Neural progenitor cell (in vitro differentiated cells): ENCODE data around the gene CCDC107. TPM values are rescaled to one million over a fixed set of nuclear protein-coding genes. Genes with fewer than 3 reads are reported as not detected.

Experiments
- DNase-seq: peaks from one replicate; pipeline ENCODE4 v3.0.0-alpha.2; 2016; ENCODE audit warnings: low spot score
- H2AFZ ChIP-seq: fragments of 200-600 bp; sonication (generic); replicated peaks from 2 replicates; pipeline ENCODE4 v1.6.1; 2016; ENCODE audit warnings: antibody characterized with exemption
- H3F3A ChIP-seq: fragments of 200-600 bp; sonication (generic); 2 replicates; pipeline ENCODE4 v1.6.1; 2016; ENCODE audit warnings: antibody characterized with exemption, low read depth
- H3K27ac ChIP-seq: fragments of 200-600 bp; sonication (generic); 2 replicates; pipeline ENCODE4 v1.5.1; 2016; ENCODE audit warnings: mild to moderate bottlenecking
- H3K27me3 ChIP-seq: fragments of 200-600 bp; sonication (generic); 2 replicates; pipeline ENCODE4 v1.6.1; 2016; ENCODE audit warnings: mild to moderate bottlenecking, moderate library complexity
- H3K36me3 ChIP-seq: fragments of 200-600 bp; sonication (generic); 2 replicates; pipeline ENCODE4 v1.5.1; 2016
- H3K4me1 ChIP-seq: fragments of 200-600 bp; sonication (generic); 2 replicates; pipeline ENCODE4 v1.6.1; 2016; ENCODE audit warnings: mixed run types
- H3K4me2 ChIP-seq: fragments of 200-600 bp; sonication (generic); 2 replicates; pipeline ENCODE4 v1.6.1; 2016
- H3K4me3 ChIP-seq: fragments of 200-600 bp; sonication (generic); 2 replicates; pipeline ENCODE4 v1.5.1; 2016
- H3K79me2 ChIP-seq: fragments of 200-600 bp; sonication (generic); 2 replicates; pipeline ENCODE4 v1.6.1; 2016; ENCODE audit warnings: low read depth
- H3K9ac ChIP-seq: fragments of 200-600 bp; sonication (generic); 2 replicates; pipeline ENCODE4 v1.6.1; 2016
- H3K9me3 ChIP-seq: fragments of 200-600 bp; sonication (generic); 2 replicates; pipeline ENCODE4 v1.5.1; 2016; ENCODE audit warnings: low read depth
- H4K20me1 ChIP-seq: fragments of 200-600 bp; sonication (generic); 2 replicates; pipeline ENCODE4 v1.6.1; 2016; ENCODE audit warnings: low read depth
- H3K27ac Mint-ChIP-seq: 3 replicates; pipeline ENCODE4 v1.8.0; 2021; ENCODE audit warnings: mixed read lengths
- H3K27me3 Mint-ChIP-seq: 2 replicates; pipeline ENCODE4 v1.8.0; 2022; ENCODE audit warnings: low read depth, mild to moderate bottlenecking, inconsistent platforms, moderate library complexity, mixed read lengths; ENCODE audit not compliant: insufficient read depth
- H3K36me3 Mint-ChIP-seq: 3 replicates; pipeline ENCODE4 v1.8.0; 2021; ENCODE audit warnings: mixed read lengths
- H3K4me1 Mint-ChIP-seq: 3 replicates; pipeline ENCODE4 v1.8.0; 2021; ENCODE audit warnings: mixed read lengths
- H3K4me3 Mint-ChIP-seq: 3 replicates; pipeline ENCODE4 v1.8.0; 2021; ENCODE audit warnings: mild to moderate bottlenecking, moderate library complexity, mixed read lengths
- H3K9me3 Mint-ChIP-seq: 3 replicates; pipeline ENCODE4 v1.8.0; 2020; ENCODE audit warnings: mixed read lengths
- EZH2 ChIP-seq: fragments of 200-600 bp; sonication (generic); IDR thresholded peaks from 2 replicates; pipeline ENCODE4 v1.6.1; 2017; ENCODE audit warnings: antibody characterized with exemption, mild to moderate bottlenecking, moderate library complexity
- EZH2phosphoT487 ChIP-seq: fragments of 200-600 bp; sonication (generic); IDR thresholded peaks from 2 replicates; pipeline ENCODE4 v1.6.1; 2017; ENCODE audit warnings: antibody characterized with exemption
- total RNA-seq: library from RNA; depleted of rRNA; stranded (reverse); fragments of >200 nt; gene quantifications from 2 replicates; pipeline ENCODE4 v1.2.3, GENCODE V29; 2015; ENCODE audit warnings: low replicate concordance
- TF ChIP-seq, protein P1 (sequence below): fragments of 200-600 bp; sonication (generic); IDR thresholded peaks from 2 replicates; pipeline ENCODE4 v1.5.1; 2017; ENCODE audit warnings: antibody characterized with exemption, mild to moderate bottlenecking

CCDC107 gene
- total RNA-seq, 1 donor from 2014 or later = 3.8 TPM

- no peaks in the 10 kb centered on the region for H3K79me2 ChIP-seq
- DNase-seq = peak; percentile 74
- TF ChIP-seq EZH2 (no peak), EZH2phosphoT487 (no peak)
- TF ChIP-seq, protein P1, sequence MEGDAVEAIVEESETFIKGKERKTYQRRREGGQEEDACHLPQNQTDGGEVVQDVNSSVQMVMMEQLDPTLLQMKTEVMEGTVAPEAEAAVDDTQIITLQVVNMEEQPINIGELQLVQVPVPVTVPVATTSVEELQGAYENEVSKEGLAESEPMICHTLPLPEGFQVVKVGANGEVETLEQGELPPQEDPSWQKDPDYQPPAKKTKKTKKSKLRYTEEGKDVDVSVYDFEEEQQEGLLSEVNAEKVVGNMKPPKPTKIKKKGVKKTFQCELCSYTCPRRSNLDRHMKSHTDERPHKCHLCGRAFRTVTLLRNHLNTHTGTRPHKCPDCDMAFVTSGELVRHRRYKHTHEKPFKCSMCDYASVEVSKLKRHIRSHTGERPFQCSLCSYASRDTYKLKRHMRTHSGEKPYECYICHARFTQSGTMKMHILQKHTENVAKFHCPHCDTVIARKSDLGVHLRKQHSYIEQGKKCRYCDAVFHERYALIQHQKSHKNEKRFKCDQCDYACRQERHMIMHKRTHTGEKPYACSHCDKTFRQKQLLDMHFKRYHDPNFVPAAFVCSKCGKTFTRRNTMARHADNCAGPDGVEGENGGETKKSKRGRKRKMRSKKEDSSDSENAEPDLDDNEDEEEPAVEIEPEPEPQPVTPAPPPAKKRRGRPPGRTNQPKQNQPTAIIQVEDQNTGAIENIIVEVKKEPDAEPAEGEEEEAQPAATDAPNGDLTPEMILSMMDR = no peak
Measured at GRCh38 chr9:35680331-35681105, 22.4 kb downstream of the CCDC107 start.

DNA sequence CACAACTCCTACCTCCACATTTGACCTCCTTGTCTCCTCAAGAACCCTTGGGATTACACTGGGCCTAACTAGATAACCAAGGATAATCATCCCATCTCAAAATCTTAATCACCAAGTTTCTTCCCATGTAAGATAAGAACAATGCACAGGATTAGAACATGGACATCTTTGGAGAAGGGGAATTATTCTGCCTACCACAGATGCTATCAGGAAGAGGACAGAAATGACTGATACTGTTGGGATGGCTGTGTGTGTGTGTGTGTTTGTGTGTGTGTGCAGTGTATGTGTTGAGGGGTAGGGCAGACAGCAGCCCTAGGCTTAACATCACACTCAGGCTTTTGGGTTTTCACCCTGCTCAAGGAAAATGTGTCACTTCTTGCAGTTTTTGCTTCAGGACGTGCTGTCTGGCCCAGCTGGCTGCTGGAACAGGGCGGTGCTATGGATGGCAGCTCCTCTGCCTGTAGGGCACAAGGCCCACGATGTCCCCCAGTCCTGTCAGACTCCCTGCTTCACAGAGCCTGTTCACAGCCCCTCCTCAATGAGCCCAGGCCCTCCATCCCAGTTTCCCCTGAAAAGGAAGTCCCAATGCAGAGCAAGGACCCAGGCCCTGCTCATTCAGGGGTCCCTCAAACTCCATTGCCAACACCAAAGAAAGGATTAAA is 23.4 kb downstream of the CCDC107 start:
- Histone ChIP-seq H2AFZ (no peak overlapping the region), H3K9ac (no peak overlapping the region), H3K36me3 (no peaks in the 10 kb centered on the region), H3F3A (peaks cover 26% of the 10 kb centered on the region), H3K4me2 (no peak overlapping the region), H3K9me3 (no peaks in the 10 kb centered on the region), H4K20me1 (no peaks in the 10 kb centered on the region), H3K27ac (no peak overlapping the region), H3K4me3 (no peak overlapping the region), H3K27me3 (no peaks in the 10 kb centered on the region), H3K4me1 (peaks cover 3% of the 10 kb centered on the region), H3K79me2 (no peaks in the 10 kb centered on the region)
- Mint-ChIP-seq H3K27ac (no peak overlapping the region), H3K4me1 (peaks cover 10% of the 10 kb centered on the region), H3K36me3 (peaks cover 21% of the 10 kb centered on the region), H3K9me3 (no peaks in the 10 kb centered on the region), H3K4me3 (no peak overlapping the region), H3K27me3 (peaks cover 8% of the 10 kb centered on the region)
- TF ChIP-seq EZH2phosphoT487 (no peak), EZH2 (no peak)
- TF ChIP-seq, protein P1 = no peak
- DNase-seq = no peak

More at GRCh38 chr9:35680331-35681105, 22.4 kb downstream of the CCDC107 start:
- no peak overlapping the region for H3K9ac ChIP-seq
- no peaks in the 10 kb centered on the region for H3K27me3 ChIP-seq
- H3F3A ChIP-seq = peaks cover 32% of the 10 kb centered on the region
- peaks cover 18% of the 10 kb centered on the region for H3K36me3 Mint-ChIP-seq
- H3K4me1 ChIP-seq = peaks cover 9% of the 10 kb centered on the region
- no peak overlapping the region for H3K4me2 ChIP-seq
- H3K36me3 ChIP-seq = no peaks in the 10 kb centered on the region
- peaks cover 10% of the 10 kb centered on the region for H3K27me3 Mint-ChIP-seq
- H3K4me1 Mint-ChIP-seq = peaks cover 11% of the 10 kb centered on the region
- no peak overlapping the region for H3K4me3 ChIP-seq
- no peaks in the 10 kb centered on the region for H3K9me3 ChIP-seq
- no peaks in the 10 kb centered on the region for H4K20me1 ChIP-seq
- no peaks in the 10 kb centered on the region for H3K9me3 Mint-ChIP-seq
- no peak overlapping the region for H3K27ac ChIP-seq
- H3K27ac Mint-ChIP-seq = no peak overlapping the region
- H3K4me3 Mint-ChIP-seq = no peak overlapping the region
- no peak overlapping the region for H2AFZ ChIP-seq

DNA sequence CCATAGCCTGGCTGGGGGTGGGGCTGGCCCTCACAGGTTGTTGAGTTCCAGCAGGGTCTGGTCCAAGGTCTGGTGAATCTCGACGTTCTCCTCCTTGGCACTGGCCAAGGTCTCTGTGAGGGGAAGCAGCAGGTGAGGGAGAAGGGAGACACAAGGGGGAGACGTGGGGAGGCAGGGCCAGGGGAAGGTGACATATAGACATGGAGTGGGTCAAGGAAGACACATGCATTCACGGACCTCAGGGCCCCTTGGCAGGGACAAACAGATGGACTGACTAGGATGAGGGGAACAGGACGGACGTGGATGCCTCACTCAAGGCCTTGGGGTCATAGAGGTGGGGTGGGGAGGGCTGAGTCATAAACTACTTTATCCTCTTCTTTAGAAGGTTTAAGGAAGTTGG is 24.0 kb downstream of the CCDC107 start:
- H3K4me1 ChIP-seq = peaks cover 3% of the 10 kb centered on the region
- H2AFZ ChIP-seq = no peak overlapping the region
- H3K4me1 Mint-ChIP-seq = peaks cover 14% of the 10 kb centered on the region
- no peaks in the 10 kb centered on the region for H4K20me1 ChIP-seq
- H3K36me3 ChIP-seq = no peaks in the 10 kb centered on the region
- H3K27ac ChIP-seq = no peak overlapping the region
- no peaks in the 10 kb centered on the region for H3K79me2 ChIP-seq
- no peak overlapping the region for H3K4me2 ChIP-seq
- H3K9me3 ChIP-seq = no peaks in the 10 kb centered on the region
- H3K9me3 Mint-ChIP-seq = no peaks in the 10 kb centered on the region
- H3K4me3 Mint-ChIP-seq = no peak overlapping the region
- no peaks in the 10 kb centered on the region for H3K27me3 ChIP-seq
- H3K9ac ChIP-seq = no peak overlapping the region
- H3K36me3 Mint-ChIP-seq = peaks cover 21% of the 10 kb centered on the region
- H3K27me3 Mint-ChIP-seq = peaks cover 4% of the 10 kb centered on the region
- no peak for TF ChIP-seq EZH2phosphoT487
- no peak for TF ChIP-seq EZH2
- TF ChIP-seq, protein P1 = no peak
- no peak for DNase-seq
- no peak overlapping the region for H3K4me3 ChIP-seq
- H3K27ac Mint-ChIP-seq = no peak overlapping the region
- peaks cover 23% of the 10 kb centered on the region for H3F3A ChIP-seq
